22Rv1 (cell line): ENCODE results near the gene ZNF407.

Experiments used
- CTCF ChIP-seq: fragments of 450-650 bp; IDR thresholded peaks from 2 replicates; pipeline ENCODE4 v1.5.1; 2017; ENCODE audit warnings: mild to moderate bottlenecking
- ZFX ChIP-seq: fragments of 450-650 bp; IDR thresholded peaks from 2 replicates; pipeline ENCODE4 v1.6.1; 2017; ENCODE audit warnings: antibody characterized with exemption, borderline replicate concordance

GRCh38 chr18:74820160-74820780, 222.6 kb downstream of the ZNF407 start:
- TF ChIP-seq CTCF, result no peak
- TF ChIP-seq ZFX, result no peak
